HCT116 (cell line): ENCODE data around the gene CGRRF1. TPM values are rescaled to one million over a fixed set of nuclear protein-coding genes. Genes with fewer than 3 reads are reported as not detected.

ENCODE experiments used
- ATAC-seq: fragments of 200-7000 bp; cut with Tn5 transposase; 2 replicates; pipeline ENCODE4 v1.9.1; 2020; ENCODE audit warnings: mild to moderate bottlenecking, moderate library complexity
- BruUV-seq: library from RNA; stranded (reverse); fragments of 400-500 nt; replicated peaks from 2 replicates; lab custom pipeline; 2021; lab: Mats Ljungman, UMichigan
- CTCF ChIA-PET: fragments of 300-600 bp; sonication (Branson Sonifier 250); formaldehyde crosslinking; loops from one replicate; lab custom pipeline; 2021; ENCODE audit warnings: antibody characterized with exemption; lab: Charles Lee
- POLR2A ChIA-PET: fragments of 300-600, 350-600 bp; sonication (Branson Sonifier 250); formaldehyde crosslinking; loops from one replicate; lab custom pipeline; 2021; ENCODE audit warnings: antibody characterized with exemption; lab: Charles Lee
- RAD21 ChIA-PET, 2 experiments: fragments of 300-600 bp; sonication (Branson Sonifier 250); formaldehyde crosslinking; loops; one replicate each; lab custom pipeline; 2023; ENCODE audit warnings: low total read pairs in 2 of 2; ENCODE audit not compliant: uncharacterized antibody in 2 of 2, unreplicated experiment in 2 of 2, low non-redundant PET in 1 of 2; lab: Charles Lee
- DNase-seq: peaks from one replicate; pipeline ENCODE4 v3.0.0-alpha.2; 2010; ENCODE audit warnings: low read depth, low spot score
- H2AFZ ChIP-seq: fragments of 200-600 bp; shearing (Covaris generic), sonication (generic); 2 replicates; pipeline ENCODE4 v1.6.1; 2017; ENCODE audit warnings: low read depth, mixed run types, mixed read lengths, antibody characterized with exemption, low read length; ENCODE audit not compliant: poor library complexity, severe bottlenecking
- H3K27ac ChIP-seq: 2 replicates; pipeline ENCODE4 v1.5.1; 2012; ENCODE audit warnings: low read depth, low read length
- H3K27me3 ChIP-seq: fragments of 200-600 bp; sonication (generic); 2 replicates; pipeline ENCODE4 v1.6.1; 2016; ENCODE audit warnings: mixed run types, low read length, mixed read lengths; ENCODE audit not compliant: insufficient read depth
- H3K36me3 ChIP-seq, 2 experiments: fragments of 200-500 bp in 1 of 2; fragments of 200-600 bp in 1 of 2; sonication (Bioruptor generic) in 1 of 2; sonication (generic) in 1 of 2; 2 replicates each; pipeline versions ENCODE4 v1.5.1 to v1.6.1; 2014 to 2016; ENCODE audit warnings: low read length in 2 of 2, inconsistent platforms in 1 of 2, mixed read lengths in 1 of 2, mixed run types in 1 of 2; ENCODE audit not compliant: insufficient read depth in 2 of 2, control insufficient read depth in 1 of 2
- H3K4me1 ChIP-seq, 2 experiments: fragments of 200-600 bp in 1 of 2; sonication (generic) in 1 of 2; 2 replicates each; pipeline versions ENCODE4 v1.5.1 to v1.6.1; 2012 to 2017; ENCODE audit warnings: low read length in 2 of 2, inconsistent platforms in 1 of 2, mild to moderate bottlenecking in 1 of 2, mixed read lengths in 1 of 2, mixed run types in 1 of 2, moderate library complexity in 1 of 2; ENCODE audit not compliant: insufficient read depth in 2 of 2, control insufficient read depth in 1 of 2
- H3K4me2 ChIP-seq: fragments of 200-600 bp; sonication (generic); 2 replicates; pipeline ENCODE4 v1.6.1; 2017; ENCODE audit warnings: mixed run types, low read length, mixed read lengths
- H3K4me3 ChIP-seq, 2 experiments: fragments of 200-600 bp in 1 of 2; sonication (generic) in 1 of 2; replicated peaks in 1 of 2; 2 replicates each; pipeline ENCODE4 v1.5.1; 2011 to 2016; ENCODE audit warnings: low read length in 2 of 2, control low read depth in 1 of 2, low read depth in 1 of 2, mild to moderate bottlenecking in 1 of 2, mixed read lengths in 1 of 2, mixed run types in 1 of 2
- H3K79me2 ChIP-seq: fragments of 200-600 bp; sonication (generic); 2 replicates; pipeline ENCODE4 v1.6.1; 2017; ENCODE audit warnings: mild to moderate bottlenecking, mixed run types, low read length, moderate library complexity, mixed read lengths; ENCODE audit not compliant: insufficient read depth
- H3K9ac ChIP-seq: fragments of 200-600 bp; sonication (generic); 2 replicates; pipeline ENCODE4 v1.6.1; 2016; ENCODE audit warnings: low read length, mixed read lengths
- H3K9me2 ChIP-seq: fragments of 200-600 bp; sonication (generic), shearing (Covaris generic); 2 replicates; pipeline ENCODE4 v1.6.1; 2017; ENCODE audit warnings: mixed run types, mild to moderate bottlenecking, moderate library complexity; ENCODE audit not compliant: insufficient read depth
- H3K9me3 ChIP-seq, 2 experiments: fragments of 200-500 bp in 1 of 2; fragments of 200-600 bp in 1 of 2; sonication (Bioruptor generic) in 1 of 2; sonication (generic) in 1 of 2; 2 replicates each; pipeline ENCODE4 v1.6.1; 2014 to 2017; ENCODE audit warnings: low read length in 2 of 2, mixed read lengths in 2 of 2, inconsistent platforms in 1 of 2, low read depth in 1 of 2, mild to moderate bottlenecking in 1 of 2, mixed run types in 1 of 2, moderate library complexity in 1 of 2; ENCODE audit not compliant: control insufficient read depth in 1 of 2, insufficient read depth in 1 of 2
- H4K20me1 ChIP-seq: fragments of 200-600 bp; sonication (generic), shearing (Covaris generic); 2 replicates; pipeline ENCODE4 v1.6.1; 2017; ENCODE audit warnings: mixed run types, mild to moderate bottlenecking, moderate library complexity; ENCODE audit not compliant: insufficient read depth
- CTCF ChIP-seq, 3 experiments: fragments of 200-600 bp in 1 of 3; sonication (generic) in 1 of 3; IDR thresholded peaks in 2 of 3; conservative IDR thresholded peaks in 1 of 3; 2 replicates each; pipeline ENCODE4 v1.5.1; 2012 to 2017; ENCODE audit warnings: low read depth in 2 of 3, low read length in 2 of 3, antibody characterized with exemption in 1 of 3, borderline replicate concordance in 1 of 3, control low read depth in 1 of 3, mild to moderate bottlenecking in 1 of 3, mixed read lengths in 1 of 3, mixed run types in 1 of 3, moderate library complexity in 1 of 3; ENCODE audit not compliant: insufficient read depth in 1 of 3
- ELF1 ChIP-seq: IDR thresholded peaks from 2 replicates; pipeline ENCODE4 v1.6.1; 2012; ENCODE audit warnings: low read depth, borderline replicate concordance
- JUND ChIP-seq: IDR thresholded peaks from 2 replicates; pipeline ENCODE4 v1.6.1; 2012
- MAX ChIP-seq: IDR thresholded peaks from 2 replicates; pipeline ENCODE4 v1.6.1; 2012
- SIN3A ChIP-seq: IDR thresholded peaks from 2 replicates; pipeline ENCODE4 v1.6.1; 2012; ENCODE audit warnings: low read depth
- SP1 ChIP-seq: IDR thresholded peaks from 2 replicates; pipeline ENCODE4 v1.6.1; 2012; ENCODE audit warnings: low read depth
- SRF ChIP-seq: IDR thresholded peaks from 2 replicates; pipeline ENCODE4 v1.6.1; 2012; ENCODE audit warnings: low read depth
- YY1 ChIP-seq: IDR thresholded peaks from 2 replicates; pipeline ENCODE4 v1.6.1; 2011; ENCODE audit warnings: low read length, low read depth, moderate library complexity, mild to moderate bottlenecking; ENCODE audit not compliant: insufficient replicate concordance; ENCODE audit errors: extremely low read depth
- ZFX ChIP-seq: fragments of 450-650 bp; IDR thresholded peaks from 2 replicates; pipeline ENCODE4 v1.6.1; 2017
- intact Hi-C: fragments of 100-400 bp; cut with micrococcal nuclease; formaldehyde crosslinking; loops from 2 replicates; pipeline ENCODE4 v1.10.0; 2022
- total RNA-seq: library from RNA; stranded (reverse); gene quantifications from one replicate; pipeline ENCODE4 v1.2.1, GENCODE V29; 2021; ENCODE audit not compliant: unreplicated experiment

Gene CGRRF1
- total RNA-seq, 1 experiment from 2014 or later: 15.9 TPM

GRCh38 chr14:54582334-54582733 lies 72.6 kb downstream of the CGRRF1 start (continued):
- no peak for TF ChIP-seq CTCF (IDR thresholded peaks at IDR 0.05 in 2 of 3, conservative IDR thresholded peaks at IDR 0.05 in 1 of 3; ENCODE audit: borderline replicate concordance in 1 of 3, insufficient read depth in 1 of 3, low read depth in 2 of 3, low read length in 2 of 3)
- TF ChIP-seq SRF: no peak
- no peak for TF ChIP-seq YY1
- TF ChIP-seq SP1: no peak
- TF ChIP-seq JUND: no peak
- no peak for TF ChIP-seq MAX
- no peak for TF ChIP-seq SIN3A

- no peak overlapping the region for H3K9ac ChIP-seq
- BruUV-seq: no TSS peak
- no peaks in the 10 kb centered on the region for H4K20me1 ChIP-seq
- ChIA-PET RAD21 (no interaction called here), CTCF (no interaction called here), POLR2A (no interaction called here)
- no peaks in the 10 kb centered on the region for H3K36me3 ChIP-seq
- no peak overlapping the region for H3K4me3 ChIP-seq
- H3K9me2 ChIP-seq: no peaks in the 10 kb centered on the region
- H3K27ac ChIP-seq: no peak overlapping the region
- H3K27me3 ChIP-seq: no peaks in the 10 kb centered on the region
- no peak overlapping the region for H3K4me2 ChIP-seq
- peaks cover 5% of the 10 kb centered on the region; the same call in 1 of the 2 replicates for H3K79me2 ChIP-seq
- no peaks in the 10 kb centered on the region for H3K9me3 ChIP-seq
- intact Hi-C loops: no loop called here
- no peak overlapping the region for H2AFZ ChIP-seq
- H3K4me1 ChIP-seq: peaks cover 0 to 7% of the 10 kb centered on the region in 2 experiments; a peak in 1 of 4 replicates
- no peak for ATAC-seq
- no peak for DNase-seq
- TF ChIP-seq ZFX (no peak), ELF1 (no peak)
Measured at GRCh38 chr14:54584097-54584496, 74.4 kb downstream of the CGRRF1 start.
